Activated T-cell treated with anti-CD3 and anti-CD28 coated beads, Interleukin-2, amount 50 U/mL, for 24 hours (primary cell): ENCODE data around the gene FGD5.

Experiments
- DNase-seq: peaks from one replicate; pipeline ENCODE4 v3.0.0-alpha.2; 2020
- H3K27ac Mint-ChIP-seq: 2 replicates; pipeline ENCODE4 v1.8.0; 2020; ENCODE audit warnings: mild to moderate bottlenecking, mixed read lengths
- H3K27me3 Mint-ChIP-seq: 2 replicates; pipeline ENCODE4 v1.8.0; 2020; ENCODE audit warnings: mixed read lengths
- H3K36me3 Mint-ChIP-seq: 2 replicates; pipeline ENCODE4 v1.8.0; 2020; ENCODE audit warnings: low read depth, mixed read lengths
- H3K4me1 Mint-ChIP-seq: 2 replicates; pipeline ENCODE4 v1.8.0; 2020; ENCODE audit warnings: low read depth, mixed read lengths
- H3K4me3 Mint-ChIP-seq: 2 replicates; pipeline ENCODE4 v1.8.0; 2020; ENCODE audit warnings: mild to moderate bottlenecking, moderate library complexity, mixed read lengths
- H3K9me3 Mint-ChIP-seq: 2 replicates; pipeline ENCODE4 v1.8.0; 2020; ENCODE audit warnings: mixed read lengths

The FGD5 gene

GRCh38 chr3:14842277-14842676, 23.5 kb downstream of the FGD5 start:
- DNase-seq, result no peak
- Mint-ChIP-seq H3K36me3 (no peaks in the 10 kb centered on the region), H3K4me3 (no peak overlapping the region), H3K4me1 (peaks cover 2% of the 10 kb centered on the region), H3K27me3 (no peaks in the 10 kb centered on the region), H3K9me3 (no peaks in the 10 kb centered on the region), H3K27ac (no peak overlapping the region)

DNA sequence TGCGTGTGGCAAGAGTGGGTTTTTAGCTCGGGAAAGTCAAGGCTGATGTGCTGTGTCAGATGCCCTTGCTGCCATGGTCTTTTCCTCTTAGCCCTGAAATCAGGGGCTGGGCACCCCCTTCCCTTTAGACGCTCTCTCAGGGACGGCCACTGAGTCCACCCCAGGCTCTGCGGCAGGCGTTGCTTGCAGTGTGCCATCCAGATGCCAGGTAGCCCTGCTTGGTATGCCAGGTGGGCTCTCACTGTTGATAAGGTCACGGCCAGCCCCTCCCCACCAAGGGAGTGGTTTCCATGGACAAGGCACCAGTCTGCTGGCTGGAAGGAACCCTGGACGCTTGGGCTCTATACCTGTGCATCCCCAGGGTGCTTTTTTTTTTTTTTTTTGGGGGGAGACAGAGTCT, 24.6 kb downstream of the FGD5 start:
- Mint-ChIP-seq H3K9me3 (no peaks in the 10 kb centered on the region), H3K4me3 (no peak overlapping the region), H3K27ac (no peak overlapping the region), H3K27me3 (no peaks in the 10 kb centered on the region), H3K36me3 (no peaks in the 10 kb centered on the region), H3K4me1 (peaks cover 11% of the 10 kb centered on the region)
- DNase-seq, result no peak

DNA sequence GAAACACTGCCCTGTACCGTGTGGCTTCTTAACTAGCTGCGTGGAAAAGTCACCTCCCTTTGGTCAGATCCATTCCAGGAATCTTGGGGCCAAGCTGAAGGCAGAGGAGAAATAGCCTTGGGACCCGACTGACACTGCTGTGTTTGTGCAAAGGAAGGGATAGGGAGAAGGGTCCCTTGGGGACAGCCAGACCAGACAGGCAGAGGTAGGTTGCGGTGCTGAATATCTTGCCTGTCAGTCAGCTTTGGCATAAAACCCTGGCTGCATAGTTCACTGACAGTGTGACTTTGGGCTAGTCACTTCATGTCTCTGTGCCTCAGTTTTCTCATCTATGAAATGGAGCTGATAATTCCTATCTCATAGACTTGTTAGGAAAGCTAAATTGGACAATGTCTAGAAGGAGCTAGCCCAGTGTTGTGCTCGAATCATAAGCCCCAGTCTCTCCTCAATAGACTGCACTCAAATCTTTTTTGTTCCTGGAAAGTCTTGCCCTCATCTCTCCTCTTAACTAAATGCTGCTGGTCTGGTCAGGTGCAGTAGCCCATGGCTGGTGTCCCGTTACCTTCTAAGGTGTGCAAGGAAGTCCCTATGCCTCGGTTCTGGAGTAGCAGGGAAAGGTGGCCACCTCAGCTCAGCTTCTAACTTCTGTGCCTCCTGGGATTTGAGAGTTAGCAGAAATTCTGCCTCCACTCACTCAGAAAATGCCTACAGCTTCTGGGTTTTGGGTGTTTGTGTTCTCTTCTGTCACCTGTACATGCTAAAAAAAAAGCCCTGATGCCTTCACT, 25.8 kb downstream of the FGD5 start:
- Mint-ChIP-seq H3K4me1 (peaks cover 11% of the 10 kb centered on the region), H3K36me3 (no peaks in the 10 kb centered on the region), H3K9me3 (no peaks in the 10 kb centered on the region), H3K27me3 (no peaks in the 10 kb centered on the region), H3K4me3 (no peak overlapping the region), H3K27ac (no peak overlapping the region)
- DNase-seq, result no peak

- Mint-ChIP-seq H3K36me3 (no peaks in the 10 kb centered on the region), H3K27me3 (no peaks in the 10 kb centered on the region), H3K4me3 (no peak overlapping the region), H3K27ac (no peak overlapping the region), H3K4me1 (peaks cover 11% of the 10 kb centered on the region), H3K9me3 (no peaks in the 10 kb centered on the region)
- no peak for DNase-seq
These were observed 26.4 kb downstream of the FGD5 start for GRCh38 chr3:14845180-14845579.

- H3K27ac Mint-ChIP-seq, result no peak overlapping the region
- H3K4me3 Mint-ChIP-seq, result no peak overlapping the region
- H3K4me1 Mint-ChIP-seq, result peaks cover 11% of the 10 kb centered on the region
- no peaks in the 10 kb centered on the region for H3K9me3 Mint-ChIP-seq
- no peaks in the 10 kb centered on the region for H3K36me3 Mint-ChIP-seq
- no peaks in the 10 kb centered on the region for H3K27me3 Mint-ChIP-seq
- DNase-seq, result no peak
These were observed 27.1 kb downstream of the FGD5 start for GRCh38 chr3:14845826-14846225.

GRCh38 chr3:14846226-14846880, 27.6 kb downstream of the FGD5 start:
- no peaks in the 10 kb centered on the region for H3K9me3 Mint-ChIP-seq
- peaks cover 11% of the 10 kb centered on the region for H3K4me1 Mint-ChIP-seq
- no peak overlapping the region for H3K27ac Mint-ChIP-seq
- H3K4me3 Mint-ChIP-seq, result no peak overlapping the region
- H3K36me3 Mint-ChIP-seq, result no peaks in the 10 kb centered on the region
- no peaks in the 10 kb centered on the region for H3K27me3 Mint-ChIP-seq
- DNase-seq, result no peak

- H3K4me1 Mint-ChIP-seq, result peaks cover 11% of the 10 kb centered on the region
- no peak overlapping the region for H3K27ac Mint-ChIP-seq
- no peaks in the 10 kb centered on the region for H3K27me3 Mint-ChIP-seq
- H3K4me3 Mint-ChIP-seq, result no peak overlapping the region
- peaks cover 3% of the 10 kb centered on the region for H3K9me3 Mint-ChIP-seq
- no peak for DNase-seq
- H3K36me3 Mint-ChIP-seq, result no peaks in the 10 kb centered on the region
These were observed 29.1 kb downstream of the FGD5 start for GRCh38 chr3:14847613-14848541.

DNA sequence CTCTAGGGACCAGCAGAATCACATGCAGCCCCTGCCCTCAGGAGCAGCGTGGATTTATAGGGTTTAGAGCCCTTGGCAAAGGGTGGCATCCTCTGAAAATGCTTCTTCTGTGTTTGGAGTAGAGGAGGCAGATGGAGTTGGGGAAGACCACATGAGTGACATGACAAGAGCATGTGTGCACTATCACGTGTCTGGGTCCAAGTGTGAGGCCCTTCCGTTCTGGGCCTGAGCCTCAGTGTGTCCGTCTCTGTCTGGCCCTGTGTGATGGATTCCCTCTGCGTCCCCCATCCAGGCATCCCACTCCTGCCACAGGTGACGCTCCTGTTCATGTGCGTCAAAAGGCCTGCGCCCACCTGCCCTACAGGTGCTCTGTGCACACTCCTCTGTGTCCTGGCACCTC, 30.1 kb downstream of the FGD5 start:
- peaks cover 11% of the 10 kb centered on the region for H3K4me1 Mint-ChIP-seq
- no peaks in the 10 kb centered on the region for H3K27me3 Mint-ChIP-seq
- H3K9me3 Mint-ChIP-seq, result peaks cover 3% of the 10 kb centered on the region
- no peak overlapping the region for H3K27ac Mint-ChIP-seq
- DNase-seq, result no peak
- no peaks in the 10 kb centered on the region for H3K36me3 Mint-ChIP-seq
- no peak overlapping the region for H3K4me3 Mint-ChIP-seq

DNA sequence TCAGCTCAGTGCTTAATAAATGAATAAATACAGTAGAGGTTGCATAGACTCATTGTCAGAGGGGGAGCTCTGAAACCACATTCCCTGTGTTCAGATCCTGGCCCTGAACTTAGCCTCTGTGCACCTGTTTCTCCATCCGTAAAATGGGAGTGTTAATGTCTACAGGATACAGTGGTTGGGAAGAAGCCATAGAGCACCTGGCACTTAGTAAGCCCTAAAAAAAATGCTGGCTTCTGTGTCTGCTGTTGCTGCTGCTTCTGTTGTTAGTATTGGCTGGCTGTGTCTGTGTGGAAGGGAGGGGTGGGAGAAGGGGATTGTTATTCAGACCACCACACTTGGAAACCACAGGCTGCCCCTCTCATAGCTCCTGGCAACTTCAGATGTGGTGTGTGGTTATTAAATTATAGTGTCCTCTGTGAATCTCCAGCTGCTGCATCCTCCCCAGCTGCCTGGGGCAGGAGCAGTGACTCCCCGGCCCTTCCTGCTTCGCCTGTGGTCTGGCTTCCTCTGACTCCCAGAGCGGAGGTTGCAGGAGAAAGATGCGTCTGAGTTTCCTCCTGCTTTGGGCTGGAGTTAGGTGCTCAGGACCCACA, 31.0 kb downstream of the FGD5 start:
- Mint-ChIP-seq H3K36me3 (no peaks in the 10 kb centered on the region), H3K9me3 (peaks cover 3% of the 10 kb centered on the region), H3K27me3 (no peaks in the 10 kb centered on the region), H3K4me3 (no peak overlapping the region), H3K27ac (no peak overlapping the region), H3K4me1 (peaks cover 11% of the 10 kb centered on the region)
- DNase-seq, result no peak

GRCh38 chr3:14852058-14852594, 33.4 kb downstream of the FGD5 start:
- H3K9me3 Mint-ChIP-seq, result peaks cover 3% of the 10 kb centered on the region
- H3K4me1 Mint-ChIP-seq, result peaks cover 10% of the 10 kb centered on the region
- H3K27me3 Mint-ChIP-seq, result peaks cover 4% of the 10 kb centered on the region
- DNase-seq, result no peak
- H3K4me3 Mint-ChIP-seq, result no peak overlapping the region
- H3K36me3 Mint-ChIP-seq, result no peaks in the 10 kb centered on the region
- H3K27ac Mint-ChIP-seq, result no peak overlapping the region

DNA sequence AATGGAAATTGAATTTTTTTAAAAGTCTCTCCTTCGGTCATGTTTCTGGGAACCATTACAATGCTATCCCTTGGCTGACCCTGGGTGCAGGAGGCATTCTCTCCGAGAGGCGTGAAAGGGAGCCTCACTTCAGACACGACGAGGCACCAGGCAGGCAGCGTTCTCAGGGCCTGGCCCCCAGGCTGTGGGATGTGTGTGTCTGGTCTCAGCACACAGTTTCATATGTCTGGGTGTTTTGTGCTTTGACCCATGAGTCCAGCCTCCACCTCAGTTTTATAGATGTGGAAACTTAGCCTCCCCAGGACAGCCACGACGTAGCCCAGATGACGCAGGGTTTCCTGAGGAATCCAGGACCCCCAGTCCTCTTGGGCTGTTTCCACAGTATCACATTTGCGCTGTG, 34.0 kb downstream of the FGD5 start:
- peaks cover 7% of the 10 kb centered on the region for H3K4me1 Mint-ChIP-seq
- peaks cover 9% of the 10 kb centered on the region for H3K27me3 Mint-ChIP-seq
- no peak for DNase-seq
- no peak overlapping the region for H3K27ac Mint-ChIP-seq
- peaks cover 3% of the 10 kb centered on the region for H3K9me3 Mint-ChIP-seq
- H3K36me3 Mint-ChIP-seq, result no peaks in the 10 kb centered on the region
- no peak overlapping the region for H3K4me3 Mint-ChIP-seq

DNA sequence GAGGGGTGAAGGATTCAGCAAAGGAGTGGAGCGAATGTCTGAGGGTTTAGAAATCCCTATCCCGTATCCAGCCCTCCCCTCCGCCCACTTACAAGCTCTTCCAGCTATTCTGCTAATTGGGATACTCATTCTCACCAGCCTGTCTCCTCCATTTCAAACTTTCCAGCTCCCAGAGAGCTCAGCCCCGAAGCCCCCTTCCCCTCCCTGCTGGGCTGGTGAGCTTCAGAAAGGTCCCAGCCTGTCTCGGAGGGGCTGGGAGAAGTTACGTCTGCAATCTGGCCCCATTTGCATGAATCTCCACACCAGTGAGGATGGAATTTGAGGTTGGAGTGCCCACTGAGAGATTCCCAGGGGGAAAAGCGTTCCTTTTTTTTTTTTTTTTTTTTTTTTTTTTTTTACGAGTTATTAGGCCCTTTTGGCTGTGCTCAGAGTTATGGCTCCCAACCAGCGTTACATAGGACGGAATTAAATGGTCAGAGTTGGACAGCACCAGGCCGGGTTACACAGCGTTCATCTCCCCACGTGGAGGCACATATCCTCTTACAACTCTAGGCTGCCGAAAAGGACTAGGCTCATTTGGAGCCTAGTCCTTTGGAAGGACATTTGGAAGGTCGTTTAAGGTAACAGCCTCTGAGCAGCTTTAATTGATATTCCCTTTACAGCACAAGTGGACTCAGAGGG, 34.6 kb downstream of the FGD5 start:
- peaks cover 14% of the 10 kb centered on the region for H3K27me3 Mint-ChIP-seq
- peaks cover 3% of the 10 kb centered on the region for H3K9me3 Mint-ChIP-seq
- no peak overlapping the region for H3K27ac Mint-ChIP-seq
- H3K36me3 Mint-ChIP-seq, result no peaks in the 10 kb centered on the region
- no peaks in the 10 kb centered on the region for H3K4me1 Mint-ChIP-seq
- H3K4me3 Mint-ChIP-seq, result no peak overlapping the region
- no peak for DNase-seq

DNA sequence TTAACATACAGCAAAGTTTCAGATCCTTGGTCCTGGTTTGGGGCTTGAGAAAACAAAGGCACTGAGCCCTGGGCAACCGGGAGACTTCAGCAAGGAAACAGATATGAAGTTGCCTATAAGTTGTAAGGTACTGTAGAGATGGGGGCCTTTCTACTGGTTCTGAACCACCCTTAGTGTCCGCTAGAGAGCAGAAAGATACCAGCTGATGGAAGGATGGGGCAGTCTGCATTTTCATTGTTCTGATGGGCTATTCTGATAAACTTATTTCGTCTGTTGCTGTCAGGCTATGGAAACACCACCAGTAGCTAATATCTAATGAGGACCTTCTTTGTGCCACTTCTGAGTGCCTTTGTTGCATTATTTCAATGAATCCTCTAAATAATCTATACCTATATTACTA, 38.7 kb downstream of the FGD5 start:
- no peak overlapping the region for H3K27ac Mint-ChIP-seq
- no peaks in the 10 kb centered on the region for H3K9me3 Mint-ChIP-seq
- DNase-seq, result no peak
- H3K36me3 Mint-ChIP-seq, result no peaks in the 10 kb centered on the region
- H3K4me1 Mint-ChIP-seq, result no peaks in the 10 kb centered on the region
- H3K4me3 Mint-ChIP-seq, result no peak overlapping the region
- peaks cover 14% of the 10 kb centered on the region for H3K27me3 Mint-ChIP-seq

DNA sequence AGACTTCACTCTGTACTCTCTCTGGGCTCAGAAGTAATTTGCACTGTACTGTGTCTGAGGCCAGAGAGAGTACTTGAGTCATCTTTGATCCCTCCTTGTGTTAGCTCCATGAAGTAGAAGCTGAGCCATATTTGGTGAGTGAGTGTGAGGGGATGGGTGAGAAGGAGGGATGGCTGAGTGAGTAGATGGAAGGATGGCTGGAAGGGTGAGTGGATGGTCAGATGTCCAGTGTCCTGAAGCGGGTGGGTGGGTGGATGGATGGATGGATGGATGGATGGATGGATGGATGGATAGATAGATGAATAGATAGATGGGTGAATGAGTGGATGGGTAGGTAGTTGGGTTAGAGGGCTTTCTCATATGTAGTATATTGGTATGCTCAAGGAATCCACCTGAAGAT, 39.3 kb downstream of the FGD5 start:
- Mint-ChIP-seq H3K4me1 (no peaks in the 10 kb centered on the region), H3K27ac (no peak overlapping the region), H3K4me3 (no peak overlapping the region), H3K9me3 (no peaks in the 10 kb centered on the region), H3K36me3 (no peaks in the 10 kb centered on the region), H3K27me3 (peaks cover 14% of the 10 kb centered on the region)
- DNase-seq, result no peak
